G401 (cell line): ENCODE results near the gene PTPRO. TPM values are rescaled to one million over a fixed set of nuclear protein-coding genes. Genes with fewer than 3 reads are reported as not detected.

Experiments used
- DNase-seq: peaks from one replicate; pipeline ENCODE4 v3.0.0-alpha.2; 2015; ENCODE audit warnings: low spot score
- in situ Hi-C: cut with HindIII; loops from 2 replicates; pipeline ENCODE4 v1.10.0; 2016; ENCODE audit warnings: low sequenced_read_pairs, mixed read lengths
- total RNA-seq: library from RNA; depleted of rRNA; stranded (reverse); fragments of >200 nt; shearing (Covaris generic); gene quantifications from 2 replicates; pipeline ENCODE4 v1.2.3, GENCODE V29; 2014; rRNA removed

Gene PTPRO
- not detected in 2 replicates for total RNA-seq

DNA sequence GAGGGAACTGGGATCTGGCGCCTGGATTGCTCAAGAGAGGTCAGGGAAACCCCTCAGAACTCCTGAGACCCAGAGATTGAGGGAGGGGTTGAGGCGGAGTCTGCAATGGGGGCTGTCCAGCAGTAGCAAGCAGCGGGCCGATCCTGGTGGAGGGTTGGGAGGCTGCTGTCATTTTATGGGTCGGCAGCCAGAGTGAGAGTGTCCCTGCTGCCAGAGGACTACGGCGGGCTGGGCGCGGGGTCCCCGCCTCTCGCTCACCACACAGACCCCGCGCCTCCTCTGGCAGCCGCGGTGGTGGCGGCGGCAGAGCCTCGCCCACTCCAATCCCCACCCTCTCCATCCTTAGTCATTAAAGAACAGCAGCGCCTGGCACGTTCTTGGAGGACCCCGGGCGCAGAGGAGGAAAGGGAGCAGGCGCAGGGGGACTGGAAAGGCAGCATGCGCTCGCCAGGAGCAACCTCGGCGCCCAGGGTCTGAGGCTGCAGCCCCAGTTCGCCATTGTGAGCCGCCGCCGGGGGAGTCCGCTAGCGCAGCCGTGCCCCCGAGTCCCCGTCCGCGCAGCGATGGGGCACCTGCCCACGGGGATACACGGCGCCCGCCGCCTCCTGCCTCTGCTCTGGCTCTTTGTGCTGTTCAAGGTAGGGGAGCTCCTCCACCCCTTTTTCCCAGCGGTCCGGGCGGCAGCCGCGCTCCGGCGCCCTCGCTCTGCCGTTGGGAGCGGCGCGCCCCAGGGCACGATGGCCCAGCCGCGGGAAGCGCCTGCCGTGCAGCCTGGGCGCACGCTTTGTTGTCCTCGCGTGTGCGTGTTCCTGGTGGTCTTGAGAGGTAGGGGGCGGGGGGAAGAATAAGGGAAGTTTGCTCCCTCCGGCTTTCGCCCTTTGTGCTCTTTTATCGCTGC lies at the start of gene PTPRO:
Gene PTPRO (plus strand): TSS at position 345 of the 898 bp plus-strand sequence.
- in situ Hi-C loops = no loop called here
- peak; percentile 7 for DNase-seq

DNA sequence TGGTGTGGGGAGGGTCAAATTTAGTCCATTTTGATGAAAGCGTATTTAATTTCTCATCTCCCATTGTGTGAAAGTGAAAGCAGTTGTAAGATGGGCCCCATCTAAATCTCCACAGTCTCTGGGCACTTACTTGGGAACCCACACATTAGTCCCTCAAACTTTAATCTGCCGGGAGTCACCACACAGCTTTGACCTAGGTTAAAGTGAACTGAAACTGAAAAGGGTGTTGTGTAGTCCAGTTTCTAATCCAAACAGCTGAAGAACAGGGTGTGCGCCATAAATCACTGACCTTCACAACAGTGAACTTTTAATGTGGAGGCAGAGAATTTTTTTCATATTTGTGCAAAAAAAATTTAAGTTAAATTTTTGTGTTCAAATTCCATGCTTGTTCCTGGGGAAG lies 48.4 kb upstream of the PTPRO start:
- in situ Hi-C loops = no loop called here
- DNase-seq = no peak

DNA sequence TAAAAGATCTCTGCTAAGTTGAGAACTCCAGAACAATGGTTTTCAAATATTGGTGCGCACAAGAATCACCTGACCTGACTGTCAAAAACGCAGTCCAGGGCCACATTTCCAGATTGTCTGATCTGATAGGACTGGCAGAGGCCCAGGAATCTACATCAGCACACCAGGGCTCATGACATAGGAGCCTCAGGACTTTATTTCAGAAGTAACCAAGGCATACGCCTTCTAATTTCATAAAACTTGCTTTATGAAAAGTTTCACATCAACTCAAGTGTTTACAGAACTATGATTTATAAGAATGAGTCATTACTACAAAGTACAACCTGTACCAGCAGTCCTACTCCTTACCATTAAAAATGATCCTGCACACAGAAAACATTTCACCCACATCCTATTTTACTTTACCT lies 47.7 kb upstream of the PTPRO start:
- DNase-seq = no peak

DNA sequence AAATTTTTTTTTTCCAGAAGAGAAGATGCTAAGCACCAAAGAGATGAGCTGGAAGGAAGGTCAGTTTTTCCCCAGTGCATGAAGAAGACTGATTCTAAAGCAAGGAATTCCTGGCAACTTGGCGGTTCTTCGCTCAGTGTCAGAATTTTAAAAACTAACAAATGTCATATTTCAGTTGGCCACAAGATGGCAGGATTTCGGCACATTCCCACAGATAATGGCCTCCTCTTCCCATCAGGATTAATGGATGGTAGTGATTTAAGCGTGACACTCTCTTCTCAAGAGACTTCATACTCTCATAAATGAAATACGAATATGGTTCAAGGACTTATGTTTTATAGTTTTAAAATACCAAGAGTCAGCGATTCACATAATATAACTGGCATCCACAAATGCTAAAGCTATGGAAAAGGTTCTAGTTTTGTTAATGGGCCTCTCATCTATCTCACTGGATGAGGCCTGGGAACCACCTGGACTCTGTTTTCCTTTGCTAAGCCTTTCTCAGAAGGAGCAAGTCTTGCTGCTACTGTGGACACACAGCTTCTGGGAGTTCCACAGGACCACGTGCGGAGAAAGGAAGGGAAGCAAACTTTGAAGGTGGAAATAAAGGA lies 46.1 kb upstream of the PTPRO start:
- in situ Hi-C loops = no loop called here
- DNase-seq = peak; percentile 44

More for the DNA sequence above, 47.7 kb upstream of the PTPRO start:
- in situ Hi-C loops = no loop called here

DNA sequence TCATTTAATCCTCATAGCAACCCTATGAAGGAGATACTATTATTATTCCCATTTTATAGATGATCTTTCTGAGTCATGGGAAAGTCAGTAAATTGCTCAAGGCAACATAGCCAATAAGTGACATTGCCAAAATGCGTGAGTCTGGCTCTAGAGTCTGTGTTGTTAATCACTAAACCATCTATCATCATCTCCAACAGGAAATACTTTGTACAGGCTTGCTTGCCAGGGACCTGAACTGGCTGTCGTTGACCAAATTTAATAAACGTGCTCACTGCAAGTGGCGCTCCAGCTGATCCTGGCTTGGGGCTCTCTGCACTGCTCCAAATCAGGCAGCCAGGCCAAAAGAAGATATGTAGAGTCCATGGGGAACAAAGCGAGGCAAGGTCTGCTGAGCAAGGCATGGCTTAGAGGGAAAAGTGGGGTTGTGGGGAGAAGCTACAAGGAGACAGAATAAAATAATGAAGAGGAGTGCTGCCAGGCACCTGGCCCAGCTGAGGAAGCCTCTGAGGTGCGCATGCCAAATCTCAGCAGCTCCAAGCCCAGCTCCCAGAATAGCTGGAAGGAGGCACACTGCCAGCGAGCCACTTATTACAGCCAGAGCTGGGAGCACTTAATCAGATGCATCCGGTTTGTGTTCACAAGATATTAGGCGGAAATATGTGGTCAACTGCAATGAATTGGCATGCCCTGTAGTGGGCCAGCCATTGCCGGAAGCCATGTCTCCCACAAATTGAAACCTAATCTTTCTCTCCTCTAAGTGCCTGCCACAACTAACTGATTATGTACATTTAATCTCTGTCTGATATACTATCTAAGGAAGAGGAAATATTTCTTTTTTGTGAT lies 43.3 kb upstream of the PTPRO start:
- in situ Hi-C loops = no loop called here
- peak; percentile 5 for DNase-seq

DNA sequence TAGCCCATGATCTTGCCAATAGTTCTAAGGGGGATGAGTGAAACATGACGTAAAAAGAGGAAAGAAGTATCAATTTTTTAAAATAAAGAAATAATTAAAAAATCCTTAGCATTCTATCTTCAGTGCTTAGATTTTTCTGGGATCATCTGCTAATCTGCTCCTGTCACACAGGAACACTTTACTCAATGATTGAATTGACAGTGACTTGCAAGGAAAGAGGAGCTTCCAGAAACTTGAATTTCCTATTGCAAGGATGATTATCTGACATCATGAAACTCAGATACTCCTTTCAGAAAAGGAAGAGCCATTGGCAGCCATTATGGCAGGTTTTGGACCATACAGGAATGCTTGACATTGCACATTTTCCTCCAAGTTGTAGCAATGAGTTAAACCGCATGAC lies 41.4 kb upstream of the PTPRO start:
- DNase-seq = no peak
- in situ Hi-C loops = no loop called here

DNA sequence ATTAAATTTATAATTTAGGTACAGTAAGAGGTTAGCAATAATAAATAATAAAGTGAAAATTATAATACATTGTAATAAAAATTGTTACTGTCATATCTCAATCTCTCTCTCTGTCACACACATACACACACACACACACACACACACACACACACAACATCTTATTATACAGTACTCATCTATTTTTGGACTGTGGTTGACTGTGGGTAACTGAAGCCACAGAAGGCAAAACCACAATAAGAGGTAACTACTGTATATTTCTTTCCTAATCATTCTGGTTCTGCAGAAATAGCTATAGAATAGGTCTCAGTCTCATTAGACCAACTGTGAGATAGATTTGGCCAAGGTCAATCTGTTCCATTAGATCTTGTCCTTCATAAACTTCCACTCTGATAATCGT lies 33.1 kb upstream of the PTPRO start:
- in situ Hi-C loops = no loop called here
- no peak for DNase-seq

DNA sequence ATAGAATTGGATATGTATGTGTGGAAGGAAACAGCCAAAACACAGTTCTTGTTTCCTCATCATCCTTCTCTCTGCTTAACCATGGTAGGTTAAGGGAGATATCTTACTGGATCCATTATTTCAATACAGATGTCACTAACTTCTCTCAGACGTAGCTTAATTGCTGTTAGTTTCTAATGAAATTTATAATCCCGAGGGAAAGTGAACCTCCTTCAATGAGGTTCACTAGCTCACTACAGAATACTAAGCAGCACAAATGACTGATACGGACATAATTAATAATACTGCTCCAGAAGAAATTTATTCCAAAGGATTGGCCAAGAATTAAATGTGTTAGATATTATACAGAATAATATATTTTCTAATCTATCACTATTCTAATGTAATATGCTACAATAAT lies 28.6 kb upstream of the PTPRO start:
- in situ Hi-C loops = no loop called here
- no peak for DNase-seq

DNA sequence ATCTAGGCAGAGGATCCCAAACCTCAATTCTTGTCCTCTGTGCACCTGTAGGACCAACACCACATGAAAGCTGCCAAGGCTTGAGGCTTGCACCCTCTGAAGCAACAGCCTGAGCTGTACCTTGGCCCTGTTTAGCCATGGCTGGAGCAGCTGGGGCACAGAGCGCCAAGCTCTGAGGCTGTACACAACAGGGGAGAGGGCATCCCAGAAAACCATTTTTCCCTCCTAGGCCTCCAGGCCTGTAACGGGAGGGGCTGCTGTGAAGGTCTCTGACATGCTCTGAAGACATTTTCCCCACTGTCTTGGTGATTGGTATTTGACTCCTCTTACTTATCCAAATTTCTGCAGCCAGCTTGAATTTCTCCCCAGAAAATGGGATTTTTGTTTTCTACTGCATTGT lies 22.4 kb upstream of the PTPRO start:
- DNase-seq = no peak
- in situ Hi-C loops = no loop called here

DNA sequence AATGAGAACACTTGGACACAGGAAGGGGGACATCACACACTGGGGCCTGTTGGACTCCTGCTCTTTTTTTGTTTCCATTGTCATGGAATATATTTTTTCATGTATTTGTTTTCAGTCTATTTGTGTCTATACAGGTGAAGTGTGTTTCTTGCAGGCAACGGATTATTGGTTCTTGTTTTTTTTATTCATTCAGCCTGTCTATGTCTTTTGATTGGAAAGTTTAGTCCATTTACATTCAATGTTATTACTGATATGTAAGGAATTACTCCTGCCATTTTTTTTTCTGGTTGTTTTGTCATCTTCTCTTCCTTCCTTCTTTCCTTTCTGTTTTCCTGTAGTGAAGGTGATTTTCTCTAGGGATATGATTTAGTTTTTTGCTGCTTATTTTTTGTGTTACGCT lies 18.0 kb upstream of the PTPRO start:
- no peak for DNase-seq
- in situ Hi-C loops = no loop called here

DNA sequence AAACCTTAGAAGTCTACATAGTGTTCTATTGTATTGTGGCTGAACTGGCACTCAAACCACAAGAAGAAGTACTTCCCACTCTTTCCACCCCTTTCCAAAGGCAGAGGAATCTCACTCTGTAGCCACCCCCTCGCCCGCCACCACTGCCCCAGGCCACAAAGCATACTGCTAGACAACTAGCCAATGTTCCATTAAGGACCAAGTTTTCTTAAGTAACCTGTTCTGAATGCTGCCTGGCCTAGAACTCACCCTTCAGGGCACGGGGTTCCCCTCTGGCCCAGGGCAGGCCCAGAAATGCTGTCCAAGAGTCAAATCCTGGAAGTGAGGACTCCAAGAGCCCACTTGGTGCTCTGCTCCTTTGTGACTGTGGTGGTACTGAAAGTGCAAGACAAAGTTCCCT lies 15.7 kb upstream of the PTPRO start:
- DNase-seq = no peak
- in situ Hi-C loops = no loop called here

DNA sequence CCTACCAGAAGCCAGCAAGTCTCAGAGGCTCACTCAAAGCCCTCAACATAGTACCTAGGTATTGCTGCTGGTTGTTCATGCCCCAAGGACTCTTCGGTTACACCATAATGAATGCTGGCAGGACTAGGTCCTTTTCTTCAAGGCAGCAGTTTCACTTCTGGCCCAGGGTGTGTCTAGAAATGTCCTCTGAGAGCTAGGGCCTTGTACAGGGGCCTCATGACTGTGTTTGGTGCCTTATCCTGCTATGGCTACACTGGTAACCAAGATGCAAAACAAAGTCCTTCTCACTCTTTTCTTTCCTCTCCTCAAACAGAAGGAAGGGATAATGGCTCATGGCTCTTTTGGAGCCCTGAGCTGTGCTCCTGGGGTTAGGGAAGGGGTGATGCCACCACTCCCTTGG lies 15.2 kb upstream of the PTPRO start:
- DNase-seq = no peak
- in situ Hi-C loops = no loop called here

DNA sequence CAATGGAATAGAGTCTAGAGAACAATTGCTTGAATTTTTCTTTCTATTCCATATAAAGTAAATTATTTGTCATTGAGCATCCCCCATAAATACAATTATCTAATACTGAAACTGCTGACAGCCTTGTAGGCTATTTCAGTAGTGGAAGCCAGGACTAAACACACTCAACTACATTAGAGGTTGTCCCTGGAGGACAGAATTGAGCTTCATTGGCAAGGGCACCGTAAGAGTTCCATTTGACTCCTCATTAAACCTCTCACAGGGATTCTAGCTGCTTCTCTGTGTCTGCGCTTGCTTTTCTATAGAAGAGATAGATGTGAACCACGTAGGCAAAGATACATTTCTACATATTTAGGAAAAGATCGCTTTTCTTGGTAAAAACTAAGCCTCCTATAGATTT lies 3.5 kb upstream of the PTPRO start:
- in situ Hi-C loops = no loop called here

DNA sequence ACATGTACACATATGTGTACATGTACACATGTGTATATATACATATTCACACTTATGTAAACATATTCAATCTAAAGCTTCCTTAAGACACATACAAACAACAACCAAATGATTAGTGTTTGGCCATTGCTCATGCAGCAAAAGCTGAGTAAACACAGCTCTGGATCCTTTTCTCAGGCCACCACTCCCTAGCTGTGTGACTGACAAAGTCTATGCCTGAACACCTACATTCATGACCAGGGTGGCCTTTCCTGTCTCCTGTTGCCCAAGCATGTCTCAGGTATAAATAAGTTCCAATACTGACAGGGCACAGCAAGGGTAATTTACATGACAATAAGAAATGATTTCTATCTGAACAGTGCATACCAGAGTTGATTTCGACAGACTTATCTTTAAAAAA lies 1.4 kb upstream of the PTPRO start:
- in situ Hi-C loops = no loop called here
- no peak for DNase-seq

More for the DNA sequence above, 3.5 kb upstream of the PTPRO start:
- no peak for DNase-seq

DNA sequence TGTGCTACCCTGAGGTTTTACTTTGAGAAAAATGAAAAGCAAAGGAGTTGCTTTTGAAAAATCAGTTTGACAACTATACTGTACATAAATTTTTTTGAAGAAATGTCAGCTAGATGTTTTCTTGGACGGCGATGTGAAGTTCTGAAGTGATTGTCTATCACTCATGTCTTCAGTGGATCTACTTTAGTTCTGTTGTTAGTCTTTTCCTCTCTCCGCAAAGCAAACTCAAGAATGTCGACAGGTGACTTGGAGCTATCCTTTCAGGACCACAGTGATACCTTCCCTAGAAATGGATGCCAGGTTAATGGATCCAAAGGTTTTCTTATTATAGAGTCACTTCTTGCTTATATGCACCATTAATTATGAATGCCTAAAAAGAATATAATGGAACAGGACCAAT lies 1.2 kb downstream of the PTPRO start:
- in situ Hi-C loops = no loop called here
- no peak for DNase-seq

DNA sequence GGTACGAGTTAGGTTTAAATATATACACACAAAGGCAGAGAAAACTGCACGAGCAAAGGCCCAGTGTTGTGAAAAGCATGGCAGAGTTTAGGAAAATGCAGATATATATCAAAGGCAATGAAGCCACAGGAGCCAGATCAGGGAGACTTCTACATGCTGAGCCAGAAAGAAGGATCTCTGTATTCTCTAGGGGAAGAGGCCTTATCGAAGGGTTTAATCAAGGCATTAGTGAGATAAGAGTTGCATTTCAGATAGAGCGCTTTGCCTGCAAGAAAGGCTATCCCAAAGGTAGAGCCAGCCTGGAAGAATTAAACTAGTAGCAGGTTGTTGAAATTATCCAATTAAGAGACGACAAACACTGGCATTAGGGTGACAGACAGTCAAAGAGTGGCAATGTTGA lies 7.6 kb downstream of the PTPRO start:
- DNase-seq = no peak
- in situ Hi-C loops = no loop called here

DNA sequence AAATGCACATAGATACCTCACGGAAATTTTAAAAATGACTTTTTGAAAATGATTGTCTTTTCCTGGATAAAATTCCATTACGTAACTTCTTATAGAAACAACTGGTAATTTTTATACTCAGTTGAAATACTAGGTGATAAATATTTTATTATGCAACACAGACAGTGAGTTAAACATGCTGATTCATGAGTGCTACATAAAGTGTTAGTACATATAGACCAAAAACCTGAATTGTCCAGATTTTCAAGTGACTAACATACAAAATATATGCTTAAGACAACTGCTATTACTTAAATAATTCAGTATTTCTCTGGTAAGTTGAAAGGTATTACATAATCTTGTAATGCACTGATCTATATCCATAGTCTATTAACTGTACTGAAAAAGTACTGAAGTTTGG lies 11.9 kb downstream of the PTPRO start:
- DNase-seq = no peak
- in situ Hi-C loops = no loop called here

DNA sequence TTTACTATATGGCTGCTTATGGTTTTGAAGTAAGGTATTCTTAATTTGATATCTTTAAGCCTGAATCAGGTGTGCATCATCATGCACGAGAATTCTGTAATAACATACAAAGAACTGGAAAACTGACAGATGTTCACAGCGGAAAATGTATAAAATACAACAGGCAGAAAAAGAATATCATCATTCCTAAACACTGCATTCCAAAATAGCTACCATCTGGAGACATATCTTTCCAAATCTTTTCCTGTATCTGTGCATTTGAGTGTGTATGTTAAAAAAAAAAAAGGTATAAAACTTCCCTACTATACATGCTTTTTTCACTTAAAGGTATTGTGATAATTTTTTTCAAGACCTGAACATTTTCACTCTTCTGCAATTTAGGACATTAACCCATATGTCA lies 13.7 kb downstream of the PTPRO start:
- DNase-seq = no peak
- in situ Hi-C loops = no loop called here

DNA sequence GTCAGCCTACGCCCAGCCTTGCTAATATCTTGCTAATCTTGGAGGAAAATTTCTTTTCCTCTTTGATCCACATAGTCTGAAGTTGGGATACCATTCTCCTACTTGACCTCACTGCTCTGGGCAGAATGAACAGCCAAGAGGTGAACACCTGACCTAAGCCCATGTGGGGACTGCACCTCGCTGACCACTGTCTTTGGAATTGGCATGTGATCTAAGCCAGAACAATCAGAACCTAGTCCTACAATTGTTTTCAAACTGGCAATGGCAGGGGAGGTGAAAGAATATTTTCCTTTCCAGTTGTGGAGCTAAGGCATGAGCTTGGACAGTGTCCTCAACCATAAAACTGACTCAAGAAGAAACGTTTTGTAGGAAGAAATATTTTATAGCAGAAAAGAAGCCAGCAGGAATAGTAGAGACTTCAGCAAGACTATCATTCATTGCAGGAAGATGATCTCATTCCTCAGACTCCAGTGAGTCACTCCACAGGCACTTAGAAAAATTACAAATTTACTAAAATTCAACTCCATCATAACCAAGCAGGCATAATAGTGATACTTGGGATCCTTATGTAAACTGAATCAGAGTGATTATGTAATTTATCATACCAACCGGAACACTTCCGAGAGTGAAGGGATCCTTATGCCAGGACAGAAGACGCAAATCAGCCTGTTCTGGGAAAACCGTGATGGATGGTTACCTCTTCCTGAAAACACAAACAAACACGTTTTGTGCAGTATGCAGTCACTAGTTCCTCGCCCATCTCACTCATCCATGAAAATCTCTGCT lies 14.7 kb downstream of the PTPRO start:
- in situ Hi-C loops = no loop called here
- no peak for DNase-seq
